ENCODE results near the gene KIF18A.

The KIF18A gene

GRCh38 chr11:28040384-28040783 lies 67.6 kb downstream of the KIF18A start:
- no peak for DNase-seq

- DNase-seq, result no peak
Measured at GRCh38 chr11:28038775-28039174, 69.2 kb downstream of the KIF18A start.

DNA sequence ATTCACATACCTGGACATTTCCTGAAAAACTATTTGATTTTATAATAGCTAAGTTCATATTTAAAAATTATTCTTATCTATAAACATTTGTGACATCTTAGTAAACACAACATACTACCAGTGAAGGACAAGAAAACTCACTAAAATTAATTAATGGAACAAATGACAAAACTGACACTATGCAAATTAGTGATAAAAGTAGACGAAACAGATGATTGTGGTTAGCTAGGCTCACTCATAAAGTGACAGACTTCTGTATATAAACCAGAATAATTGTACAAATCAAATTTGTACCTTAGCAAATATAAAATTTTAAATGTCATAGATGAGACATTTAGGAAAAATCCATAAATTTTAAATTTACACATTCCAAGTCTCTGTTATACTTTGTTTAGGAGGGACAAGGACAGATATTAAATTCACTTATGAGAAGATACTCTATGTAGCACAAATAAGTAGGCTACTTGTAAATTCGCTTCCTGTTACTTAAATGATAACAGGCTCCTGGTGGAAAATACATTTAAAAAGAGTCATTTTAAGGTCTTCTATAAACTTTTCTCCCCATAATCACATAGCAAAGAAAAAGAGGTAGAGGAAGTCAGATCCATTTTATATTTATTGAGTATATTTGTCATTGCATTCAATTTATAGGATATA lies 81.2 kb downstream of the KIF18A start:
- DNase-seq, result no peak

- no peak for DNase-seq
Measured at GRCh38 chr11:28017816-28018215, 90.1 kb downstream of the KIF18A start.

GRCh38 chr11:28011813-28012212 lies 96.1 kb downstream of the KIF18A start:
- no peak for DNase-seq

GRCh38 chr11:28009996-28010395 lies 98.0 kb downstream of the KIF18A start:
- no peak for DNase-seq

DNA sequence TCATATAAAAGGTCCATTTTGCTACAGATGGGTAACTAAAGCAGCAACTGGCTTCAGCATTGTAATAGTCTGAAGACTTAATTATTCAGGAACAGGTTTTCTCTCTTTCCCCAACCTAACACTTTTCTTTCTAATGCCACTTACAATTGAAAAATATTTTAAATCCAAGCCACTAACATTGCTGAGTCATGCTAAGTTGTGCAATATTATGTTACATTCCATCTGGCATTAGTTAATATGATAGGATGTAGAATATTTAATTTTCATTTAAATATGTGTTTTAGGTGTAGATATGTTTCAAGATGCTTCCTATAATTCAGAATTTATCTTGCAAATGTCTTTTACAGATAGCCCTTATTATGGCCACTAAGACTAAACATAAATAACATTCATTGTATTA lies 98.6 kb downstream of the KIF18A start:
- no peak for DNase-seq

DNA sequence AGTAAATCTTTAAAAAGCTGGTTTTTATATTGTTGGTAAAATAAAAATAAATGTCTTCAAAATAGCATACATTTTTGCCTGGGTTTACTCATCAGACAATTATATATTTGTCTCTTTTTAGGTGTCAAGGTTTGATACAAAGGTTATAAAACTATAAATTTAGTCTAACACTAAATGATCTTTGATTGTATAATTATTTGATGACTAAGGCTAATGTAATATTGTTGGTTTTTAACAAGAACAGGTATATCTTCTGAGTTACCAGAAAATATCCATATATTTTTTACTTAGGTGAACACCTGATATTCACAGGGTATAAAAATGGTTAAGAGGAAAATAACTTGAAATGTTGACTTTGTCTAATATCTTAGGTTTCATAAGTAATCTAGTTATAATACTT lies 104.3 kb downstream of the KIF18A start:
- no peak for DNase-seq

- no peak for DNase-seq
Measured at GRCh38 chr11:27998552-27998951, 109.4 kb downstream of the KIF18A start.

DNA sequence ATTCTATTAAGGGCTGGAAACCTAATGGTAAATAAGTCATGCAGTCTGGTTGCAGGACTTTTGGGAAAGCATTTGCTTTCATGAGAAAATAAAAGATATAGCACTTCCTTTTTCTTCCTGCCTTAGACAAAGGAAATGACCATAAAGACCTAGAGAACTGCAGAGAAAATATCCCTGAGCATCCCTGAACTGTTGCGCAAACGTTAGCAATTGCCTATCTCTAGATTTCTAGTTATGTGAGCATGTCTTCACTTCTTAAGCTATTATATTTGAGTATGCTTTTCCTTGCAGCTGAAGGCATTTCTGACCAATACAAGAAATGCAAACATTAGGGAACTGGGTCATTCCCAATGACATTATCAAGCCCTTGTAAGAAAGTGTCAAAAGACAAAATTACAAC lies 110.6 kb downstream of the KIF18A start:
- no peak for DNase-seq

DNA sequence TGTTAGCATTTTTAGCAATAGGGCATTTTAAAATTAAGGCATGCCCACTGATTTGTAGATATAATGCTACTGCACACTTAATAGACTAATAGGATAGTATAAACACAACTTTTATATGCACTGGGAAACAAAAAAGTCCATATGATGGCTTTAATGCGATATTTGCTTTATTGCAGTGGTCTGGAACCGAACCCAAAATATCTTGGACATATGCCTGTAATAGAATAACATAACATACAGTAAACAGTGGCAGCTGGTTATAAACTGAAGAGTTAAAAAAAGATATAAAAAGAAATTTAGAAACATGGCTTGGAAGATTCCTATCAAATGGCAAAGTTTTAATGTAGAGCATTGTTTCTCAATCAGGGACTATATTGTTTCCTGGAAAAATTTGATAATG lies 111.9 kb downstream of the KIF18A start:
- DNase-seq, result no peak

DNA sequence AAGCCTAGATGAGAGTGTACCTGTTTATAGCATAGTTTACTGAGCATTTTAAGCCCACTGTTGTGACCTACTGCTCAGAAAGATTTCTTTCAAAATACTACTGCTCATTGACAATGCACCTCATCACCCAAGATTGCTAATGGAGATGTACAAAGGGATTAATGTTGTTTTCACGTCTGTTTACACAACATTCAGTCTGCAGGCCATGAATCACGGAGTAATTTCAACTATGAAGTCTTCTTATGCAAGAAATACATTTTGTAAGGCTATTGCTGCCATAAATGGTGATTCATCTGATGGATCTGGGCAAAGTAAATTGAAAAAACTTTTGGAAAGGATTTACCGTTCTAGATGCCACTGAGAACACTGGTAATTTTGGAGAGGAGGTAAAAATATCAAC lies 112.9 kb downstream of the KIF18A start:
- no peak for DNase-seq

GRCh38 chr11:27991736-27992135 lies 116.2 kb downstream of the KIF18A start:
- DNase-seq, result no peak

DNA sequence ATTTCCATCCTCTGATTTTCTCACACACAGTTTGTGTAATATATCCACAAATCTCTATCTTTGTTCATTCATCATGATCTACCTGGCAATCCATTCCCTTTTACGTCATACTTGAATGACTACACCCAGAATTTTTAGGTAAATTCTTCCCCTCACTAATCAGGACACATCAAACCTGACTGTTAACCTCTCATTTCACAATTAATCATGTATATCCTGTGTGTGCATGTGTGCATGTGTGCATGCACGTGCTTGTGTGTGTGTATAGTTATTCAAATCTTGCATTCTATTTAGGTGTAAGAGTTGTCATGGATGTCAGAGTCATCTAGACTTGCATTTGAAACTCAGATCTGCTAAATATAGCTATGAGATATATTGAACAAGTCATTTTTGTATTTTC lies 130.4 kb downstream of the KIF18A start:
- DNase-seq, result no peak

- no peak for DNase-seq
Measured at GRCh38 chr11:27977031-27977430, 130.9 kb downstream of the KIF18A start.

DNA sequence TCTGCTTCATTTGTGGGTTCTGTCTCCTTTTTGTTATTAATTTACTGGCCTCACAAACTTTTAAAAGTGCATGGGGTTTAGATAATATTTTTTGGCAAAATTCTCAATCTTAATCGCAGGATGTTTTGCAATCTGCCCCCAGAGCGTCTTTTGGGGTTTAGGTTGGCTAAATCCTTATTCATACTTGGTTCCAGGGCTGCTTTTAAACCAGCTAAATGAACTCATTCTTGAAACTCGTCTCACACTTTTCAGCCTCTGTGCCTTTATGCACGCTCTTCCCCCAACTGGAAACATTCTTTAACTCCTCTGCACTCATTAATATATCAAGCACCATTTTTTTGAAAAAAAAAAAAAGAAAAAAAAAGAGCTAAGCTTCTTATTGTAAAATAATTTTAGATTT lies 131.7 kb downstream of the KIF18A start:
- DNase-seq, result no peak

GRCh38 chr11:27973851-27974536 lies 134.0 kb downstream of the KIF18A start:
- no peak for DNase-seq

GRCh38 chr11:27972522-27973170 lies 135.3 kb downstream of the KIF18A start:
- DNase-seq, result no peak

- no peak for DNase-seq
Measured at GRCh38 chr11:27971171-27971570, 136.8 kb downstream of the KIF18A start.
